K562 (cell line): Measurements from ENCODE around the gene IL10. TPM values are rescaled to one million over a fixed set of nuclear protein-coding genes. Genes with fewer than 3 reads are reported as not detected.

Experiments
- ARID3A ChIP-seq: IDR thresholded peaks from 2 replicates; pipeline ENCODE4 v1.6.1; 2012; ENCODE audit warnings: low read depth, low read length, improper control_type of control experiment, borderline replicate concordance
- BCLAF1 ChIP-seq, 2 experiments: fragments of 450-650 bp in 1 of 2; IDR thresholded peaks; 2 replicates each; pipeline ENCODE4 v1.6.1; 2011 to 2017; ENCODE audit warnings: low read depth in 2 of 2, antibody characterized with exemption in 1 of 2, borderline replicate concordance in 1 of 2, low read length in 1 of 2, mild to moderate bottlenecking in 1 of 2, mixed read lengths in 1 of 2; ENCODE audit not compliant: control insufficient read depth in 1 of 2
- CBFA2T3 ChIP-seq: fragments of 450-650 bp; IDR thresholded peaks from 2 replicates; pipeline ENCODE4 v1.6.1; 2017
- FIP1L1 ChIP-seq: fragments of 200-400 bp; formaldehyde crosslinking; IDR thresholded peaks from 2 replicates; pipeline ENCODE4 v1.6.1; 2018; ENCODE audit warnings: mild to moderate bottlenecking, low read depth, low read length; ENCODE audit not compliant: poor library complexity, severe bottlenecking
- KHSRP ChIP-seq: fragments of 450-650 bp; IDR thresholded peaks from 2 replicates; pipeline ENCODE4 v1.6.1; 2017
- MNT ChIP-seq, 2 experiments: fragments of 450-650 bp; conservative IDR thresholded peaks; 2 replicates each; pipeline ENCODE4 v1.6.1; 2017; ENCODE audit warnings: mild to moderate bottlenecking in 2 of 2, moderate library complexity in 2 of 2
- NEUROD1 ChIP-seq: fragments of 150-350 bp; IDR thresholded peaks from 2 replicates; pipeline ENCODE4 v1.6.1; 2014; ENCODE audit warnings: borderline replicate concordance, low read length, low read depth; ENCODE audit not compliant: partially characterized antibody
- RREB1 ChIP-seq: fragments of 250-450 bp; sonication (Bioruptor Pico); IDR thresholded peaks from 2 replicates; pipeline ENCODE4 v1.4.0; 2020
- SRSF1 ChIP-seq: fragments of 200-400 bp; formaldehyde crosslinking; IDR thresholded peaks from 2 replicates; pipeline ENCODE4 v1.6.1; 2017; ENCODE audit warnings: mild to moderate bottlenecking, low read depth, low read length, moderate library complexity
- ZBTB5 ChIP-seq: fragments of 450-650 bp; IDR thresholded peaks from 2 replicates; pipeline ENCODE4 v1.6.1; 2017; ENCODE audit warnings: antibody characterized with exemption
- ZNF24 ChIP-seq: fragments of 450-650 bp; IDR thresholded peaks from 2 replicates; pipeline ENCODE4 v1.6.1; 2016
- polyA plus RNA-seq, 8 experiments: library from polyadenylated mRNA; depleted of rRNA in 4 of 8; stranded (reverse) in 5 of 8; unstranded in 3 of 8; fragments of >200 nt; fragmentation: Nextera tagmentation in 2 of 8; fragmentation: Illumina TruSeq in 1 of 8; extraction: Ambion mirVana in 2 of 8; extraction: Trizol in 1 of 8; gene quantifications; 2 replicates each; pipeline versions ENCODE4 v1.2.1 to v1.2.3, GENCODE V29; 2011 to 2014; ENCODE audit warnings: inconsistent platforms in 1 of 8, missing spikeins in 1 of 8
- total RNA-seq, 7 experiments: library from RNA; depleted of rRNA in 6 of 7; stranded (reverse); fragments of >200 nt in 6 of 7; fragmentation: Illumina TruSeq in 2 of 7; extraction: Trizol in 2 of 7; gene quantifications; 2 replicates each; pipeline versions ENCODE4 v1.2.1 to v1.2.3, GENCODE V29; 2011 to 2021; ENCODE audit warnings: low replicate concordance in 1 of 7

Gene IL10
- total and polyA plus RNA-seq, 9 of the 15 experiments (the other 6 are each of a cell fraction or from before 2014, with no cell fraction given): 0.29 TPM; not detected in 8

GRCh38 chr1:206816390-206817287 lies 44.3 kb upstream of the IL10 start (continued):
- TF ChIP-seq MNT (conservative IDR thresholded peaks at IDR 0.05) (0 out of 4 replicates have a peak, but pooled peaks of 1 of the 2 experiments have one; percentile 32), RREB1 (CRISPR knock-in tag) (no peak), ARID3A (peak; percentile 97), SRSF1 (no peak), ZBTB5 (no peak), ZNF24 (no peak), BCLAF1 (IDR thresholded peaks at IDR 0.05; ENCODE audit: borderline replicate concordance in 1 of 2, control insufficient read depth in 1 of 2, low read depth in 2 of 2, low read length in 1 of 2) (no peak), FIP1L1 (no peak), CBFA2T3 (peak; percentile 40), NEUROD1 (no peak), KHSRP (no peak; the same call in 1 of the 2 replicates)
